Trophoblast cell (in vitro differentiated cells and primary cell): ENCODE results near the gene PCLO.
A peak's percentile ranks its signal among the peaks of the same experiment; 100 is the strongest.

ENCODE experiments used
- DNase-seq, 2 donors: peaks; one replicate each; pipeline ENCODE4 v3.0.0-alpha.2; 2016
- H2AFZ ChIP-seq: 2 replicates; pipeline ENCODE4 v1.6.1; 2013; ENCODE audit warnings: low read length, moderate library complexity, mild to moderate bottlenecking; ENCODE audit not compliant: insufficient read depth, poor library complexity
- H2AK5ac ChIP-seq: 2 replicates; pipeline ENCODE4 v1.6.1; 2013; ENCODE audit warnings: mild to moderate bottlenecking, low read length
- H2BK120ac ChIP-seq: 2 replicates; pipeline ENCODE4 v1.6.1; 2013; ENCODE audit warnings: low read length, mild to moderate bottlenecking, moderate library complexity; ENCODE audit not compliant: insufficient read depth, poor library complexity
- H2BK12ac ChIP-seq: 2 replicates; pipeline ENCODE4 v1.6.1; 2013; ENCODE audit warnings: mild to moderate bottlenecking, low read length, moderate library complexity
- H2BK5ac ChIP-seq: 2 replicates; pipeline ENCODE4 v1.6.1; 2013; ENCODE audit warnings: low read length, low read depth, moderate library complexity, mild to moderate bottlenecking; ENCODE audit not compliant: poor library complexity
- H3K14ac ChIP-seq: 2 replicates; pipeline ENCODE4 v1.6.1; 2013; ENCODE audit warnings: mild to moderate bottlenecking, low read length
- H3K18ac ChIP-seq: 2 replicates; pipeline ENCODE4 v1.6.1; 2013; ENCODE audit warnings: mild to moderate bottlenecking, low read length
- H3K23ac ChIP-seq: 2 replicates; pipeline ENCODE4 v1.6.1; 2013; ENCODE audit warnings: low read length
- H3K27ac ChIP-seq: 2 replicates; pipeline ENCODE4 v1.5.1; 2013; ENCODE audit warnings: low read depth, mild to moderate bottlenecking, inconsistent platforms, low read length, moderate library complexity
- H3K27me3 ChIP-seq: 2 replicates; pipeline ENCODE4 v1.6.1; 2013; ENCODE audit warnings: inconsistent platforms, mild to moderate bottlenecking, low read length, moderate library complexity; ENCODE audit not compliant: insufficient read depth
- H3K36me3 ChIP-seq, 2 experiments: 1 replicate in 1 of 2; 2 replicates in 1 of 2; pipeline ENCODE4 v1.6.1; 2013; ENCODE audit warnings: low read length in 2 of 2, mild to moderate bottlenecking in 2 of 2, moderate library complexity in 1 of 2; ENCODE audit not compliant: insufficient read depth in 2 of 2, control insufficient read depth in 1 of 2
- H3K4ac ChIP-seq: 2 replicates; pipeline ENCODE4 v1.6.1; 2013; ENCODE audit warnings: low read depth, mild to moderate bottlenecking, low read length, moderate library complexity
- H3K4me1 ChIP-seq, 2 experiments: 1 replicate in 1 of 2; 2 replicates in 1 of 2; pipeline ENCODE4 v1.6.1; 2013; ENCODE audit warnings: low read length in 2 of 2, mild to moderate bottlenecking in 2 of 2, moderate library complexity in 1 of 2; ENCODE audit not compliant: insufficient read depth in 2 of 2, control insufficient read depth in 1 of 2
- H3K4me2 ChIP-seq: 2 replicates; pipeline ENCODE4 v1.6.1; 2013; ENCODE audit warnings: inconsistent platforms, mild to moderate bottlenecking, low read length, moderate library complexity
- H3K4me3 ChIP-seq: 2 replicates; pipeline ENCODE4 v1.5.1; 2013; ENCODE audit warnings: mild to moderate bottlenecking, low read depth, low read length, inconsistent platforms
- H3K79me1 ChIP-seq: one replicate; pipeline ENCODE4 v1.6.1; 2013; ENCODE audit warnings: low read length
- H3K79me2 ChIP-seq: 2 replicates; pipeline ENCODE4 v1.6.1; 2013; ENCODE audit warnings: low read length, mild to moderate bottlenecking; ENCODE audit not compliant: control insufficient read depth, insufficient read depth, poor library complexity
- H3K9ac ChIP-seq: 2 replicates; pipeline ENCODE4 v1.6.1; 2013; ENCODE audit warnings: mild to moderate bottlenecking, low read length
- H3K9me3 ChIP-seq: 2 replicates; pipeline ENCODE4 v1.6.1; 2013; ENCODE audit warnings: low read depth, mild to moderate bottlenecking, control low read depth, inconsistent platforms, low read length; ENCODE audit not compliant: insufficient read depth
- H4K12ac ChIP-seq: 2 replicates; pipeline ENCODE4 v1.6.1; 2013; ENCODE audit warnings: low read depth, mild to moderate bottlenecking, low read length, moderate library complexity
- H4K8ac ChIP-seq: 2 replicates; pipeline ENCODE4 v1.6.1; 2013; ENCODE audit warnings: low read depth, mild to moderate bottlenecking, low read length, moderate library complexity
- H4K91ac ChIP-seq: one replicate; pipeline ENCODE4 v1.6.1; 2013; ENCODE audit warnings: low read depth, mild to moderate bottlenecking, low read length, moderate library complexity
- WGBS: extraction: QIAGEN DNeasy Blood & Tissue Kit; methylation state at CpG from one replicate; pipeline ENCODE4 v1.1.7; 2013; ENCODE audit warnings: missing lambda C conversion rate; ENCODE audit not compliant: insufficient read length, insufficient coverage; ENCODE audit errors: extremely low coverage; 5-methylcytosine and 5-hydroxymethylcytosine counted together

The PCLO gene

GRCh38 chr7:83130191-83130590 lies 32.5 kb downstream of the PCLO start:
- Histone ChIP-seq H3K4ac (no peak overlapping the region), H3K4me1 (no peaks in the 10 kb centered on the region), H4K8ac (no peak overlapping the region), H3K9ac (no peak overlapping the region), H3K27ac (no peak overlapping the region), H3K79me1 (no peaks in the 10 kb centered on the region), H2BK12ac (no peak overlapping the region), H3K4me2 (no peak overlapping the region), H4K12ac (no peak overlapping the region), H3K4me3 (no peak overlapping the region), H2AFZ (no peak overlapping the region), H2AK5ac (no peak overlapping the region), H3K9me3 (no peaks in the 10 kb centered on the region), H3K36me3 (peaks cover 5 to 6% of the 10 kb centered on the region in 2 experiments), H3K18ac (no peak overlapping the region), H4K91ac (no peak overlapping the region), H2BK120ac (no peak overlapping the region), H2BK5ac (no peak overlapping the region), H3K14ac (no peak overlapping the region), H3K27me3 (no peaks in the 10 kb centered on the region), H3K23ac (no peak overlapping the region), H3K79me2 (no peaks in the 10 kb centered on the region)
- no CpG with 5 or more reads among the region's 5 CpGs for WGBS
- peak; percentile 63 to 65 for DNase-seq

- Histone ChIP-seq H3K9ac (no peak overlapping the region), H3K27me3 (no peaks in the 10 kb centered on the region), H3K4me1 (no peaks in the 10 kb centered on the region), H3K18ac (no peak overlapping the region), H3K23ac (no peak overlapping the region), H3K14ac (no peak overlapping the region), H4K91ac (no peak overlapping the region), H3K27ac (no peak overlapping the region), H4K12ac (no peak overlapping the region), H3K4me2 (no peak overlapping the region), H2BK120ac (no peak overlapping the region), H3K79me2 (no peaks in the 10 kb centered on the region), H3K79me1 (no peaks in the 10 kb centered on the region), H3K4me3 (no peak overlapping the region), H2BK5ac (no peak overlapping the region), H3K9me3 (peaks cover 2% of the 10 kb centered on the region), H3K36me3 (no peaks in the 10 kb centered on the region), H2AK5ac (no peak overlapping the region), H2BK12ac (no peak overlapping the region), H2AFZ (no peak overlapping the region), H4K8ac (no peak overlapping the region), H3K4ac (no peak overlapping the region)
- WGBS, result no CpG with 5 or more reads among the region's 2 CpGs
- peak in 1 of 2 donors; percentile 22 for DNase-seq
Observed at GRCh38 chr7:83119494-83119893, 43.2 kb downstream of the PCLO start.

- Histone ChIP-seq H3K23ac (no peak overlapping the region), H2BK12ac (no peak overlapping the region), H4K91ac (no peak overlapping the region)
Observed at GRCh38 chr7:83119026-83119382, 43.7 kb downstream of the PCLO start.

GRCh38 chr7:83118347-83119025 lies 44.2 kb downstream of the PCLO start:
- Histone ChIP-seq H3K4me2 (no peak overlapping the region), H4K12ac (no peak overlapping the region), H4K8ac (no peak overlapping the region), H2BK5ac (no peak overlapping the region), H2AFZ (no peak overlapping the region), H3K23ac (no peak overlapping the region), H4K91ac (no peak overlapping the region), H3K27me3 (no peaks in the 10 kb centered on the region), H3K36me3 (no peaks in the 10 kb centered on the region), H2BK12ac (no peak overlapping the region), H3K4me3 (no peak overlapping the region), H3K4me1 (no peaks in the 10 kb centered on the region), H3K79me1 (no peaks in the 10 kb centered on the region), H2BK120ac (no peak overlapping the region), H3K4ac (no peak overlapping the region), H3K14ac (no peak overlapping the region), H3K9me3 (peaks cover 2% of the 10 kb centered on the region), H2AK5ac (no peak overlapping the region), H3K9ac (peak overlapping the region; percentile 34), H3K18ac (no peak overlapping the region), H3K27ac (no peak overlapping the region), H3K79me2 (no peaks in the 10 kb centered on the region)
- WGBS, result no CpG with 5 or more reads among the region's 3 CpGs
- DNase-seq, result no peak

More at GRCh38 chr7:83119026-83119382, 43.7 kb downstream of the PCLO start:
- Histone ChIP-seq H3K14ac (no peak overlapping the region), H3K4me3 (no peak overlapping the region), H3K79me1 (no peaks in the 10 kb centered on the region), H4K8ac (no peak overlapping the region), H4K12ac (no peak overlapping the region), H3K79me2 (no peaks in the 10 kb centered on the region), H3K4me2 (no peak overlapping the region), H3K27ac (no peak overlapping the region), H3K9me3 (peaks cover 2% of the 10 kb centered on the region), H2BK120ac (no peak overlapping the region), H3K9ac (no peak overlapping the region), H3K36me3 (no peaks in the 10 kb centered on the region), H3K27me3 (no peaks in the 10 kb centered on the region), H2BK5ac (no peak overlapping the region), H3K4ac (no peak overlapping the region), H2AK5ac (no peak overlapping the region), H2AFZ (no peak overlapping the region), H3K4me1 (no peaks in the 10 kb centered on the region), H3K18ac (no peak overlapping the region)
- WGBS, result no CpG with 5 or more reads among the region's 1 CpG
- DNase-seq, result peak in 1 of 2 donors; percentile 2
